Fibroblast of lung (primary cell): ENCODE data around the gene MMD.

Experiments used
- EZH2 ChIP-seq: IDR thresholded peaks from 2 replicates; pipeline ENCODE4 v1.5.1; 2012; ENCODE audit warnings: low read length, control low read depth, mild to moderate bottlenecking; ENCODE audit errors: missing control alignments
- TF ChIP-seq, protein P1 (sequence below), 2 donors: IDR thresholded peaks in 1 of 2; conservative IDR thresholded peaks in 1 of 2; 1 replicate in 1 of 2; 2 replicates in 1 of 2; pipeline ENCODE4 v1.5.1; 2011 to 2012; ENCODE audit warnings: low read length in 2 of 2, control low read depth in 1 of 2, inconsistent platforms in 1 of 2, low read depth in 1 of 2, mild to moderate bottlenecking in 1 of 2

DNA sequence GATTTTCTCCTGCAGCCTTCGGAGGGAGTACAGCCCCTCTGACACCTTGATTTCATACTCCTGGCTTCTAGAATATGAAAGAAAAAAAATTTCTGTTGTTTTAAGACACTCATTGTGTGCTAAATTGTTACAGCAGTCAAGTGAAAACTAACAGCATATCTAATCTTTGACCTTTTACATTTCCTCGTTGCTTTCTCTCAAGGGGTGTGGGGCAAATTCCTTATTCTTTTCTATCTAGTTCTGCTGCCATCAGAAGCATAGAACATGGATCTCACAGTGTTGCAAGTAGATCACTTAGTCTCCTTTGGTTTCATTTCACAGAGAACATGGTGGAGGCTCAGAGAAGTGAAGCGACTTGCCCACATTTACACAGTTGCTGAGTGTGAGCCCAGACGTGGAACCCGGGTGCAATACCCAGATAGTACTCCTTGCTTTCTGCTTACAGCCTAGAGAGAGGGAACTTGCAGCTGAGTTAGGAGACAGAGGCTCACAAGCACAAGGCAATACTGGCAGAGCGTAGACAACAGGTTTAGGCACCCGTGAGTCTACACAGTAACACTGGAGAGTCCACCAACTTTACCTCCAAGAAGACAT, 28.7 kb upstream of the MMD start:
- TF ChIP-seq, protein P1, sequence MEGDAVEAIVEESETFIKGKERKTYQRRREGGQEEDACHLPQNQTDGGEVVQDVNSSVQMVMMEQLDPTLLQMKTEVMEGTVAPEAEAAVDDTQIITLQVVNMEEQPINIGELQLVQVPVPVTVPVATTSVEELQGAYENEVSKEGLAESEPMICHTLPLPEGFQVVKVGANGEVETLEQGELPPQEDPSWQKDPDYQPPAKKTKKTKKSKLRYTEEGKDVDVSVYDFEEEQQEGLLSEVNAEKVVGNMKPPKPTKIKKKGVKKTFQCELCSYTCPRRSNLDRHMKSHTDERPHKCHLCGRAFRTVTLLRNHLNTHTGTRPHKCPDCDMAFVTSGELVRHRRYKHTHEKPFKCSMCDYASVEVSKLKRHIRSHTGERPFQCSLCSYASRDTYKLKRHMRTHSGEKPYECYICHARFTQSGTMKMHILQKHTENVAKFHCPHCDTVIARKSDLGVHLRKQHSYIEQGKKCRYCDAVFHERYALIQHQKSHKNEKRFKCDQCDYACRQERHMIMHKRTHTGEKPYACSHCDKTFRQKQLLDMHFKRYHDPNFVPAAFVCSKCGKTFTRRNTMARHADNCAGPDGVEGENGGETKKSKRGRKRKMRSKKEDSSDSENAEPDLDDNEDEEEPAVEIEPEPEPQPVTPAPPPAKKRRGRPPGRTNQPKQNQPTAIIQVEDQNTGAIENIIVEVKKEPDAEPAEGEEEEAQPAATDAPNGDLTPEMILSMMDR (conservative IDR thresholded peaks at IDR 0.05 in 1 of 2, IDR thresholded peaks at IDR 0.05 in 1 of 2; ENCODE audit: low read depth in 1 of 2, low read length in 2 of 2), result no peak
- no peak for TF ChIP-seq EZH2
